Adrenal gland (tissue), 5 donors: ENCODE results near the gene CACNA1C.

Experiments used
- CTCF ChIP-seq, 6 experiments: fragments of 450-650 bp in 4 of 6; fragments of 200-600 bp in 2 of 6; sonication (generic) in 1 of 6; IDR thresholded peaks; 1 replicate in 5 of 6; 2 replicates in 1 of 6; pipeline versions ENCODE4 v1.5.1 to v1.8.0; 2016 to 2021; ENCODE audit warnings: antibody characterized with exemption in 6 of 6, mild to moderate bottlenecking in 2 of 6, moderate library complexity in 1 of 6
- POLR2A ChIP-seq, 2 donors: fragments of 450-650 bp; IDR thresholded peaks; one replicate each; pipeline ENCODE4 v1.6.1; 2017; ENCODE audit warnings: antibody characterized with exemption in 2 of 2, mild to moderate bottlenecking in 2 of 2, moderate library complexity in 1 of 2
- donor health status: DM: no; HTN: no; CAD: no.

GRCh38 chr12:2698566-2698965 lies 645.8 kb downstream of the CACNA1C start:
- TF ChIP-seq CTCF (IDR thresholded peaks at IDR 0.05) (no peak), POLR2A (IDR thresholded peaks at IDR 0.05) (no peak)
